Pancreas (tissue), 10 donors: ENCODE results near the gene KCNK10. TPM values are rescaled to one million over a fixed set of nuclear protein-coding genes. Genes with fewer than 3 reads are reported as not detected.

Source experiments
- ATAC-seq, 4 donors: fragments of 200-7000 bp; cut with Tn5 transposase; one replicate each; pipeline versions ENCODE4 v1.8.0 to v1.9.1; 2020; ENCODE audit warnings: mild to moderate bottlenecking in 4 of 4, moderate library complexity in 4 of 4
- DNase-seq, 6 donors: peaks; one replicate each; pipeline ENCODE4 v3.0.0-alpha.2; 2020
- FAIRE-seq: peaks from 2 replicates; lab custom pipeline; 2012; peaks lifted over from hg19 to GRCh38; lab: Jason Lieb, UNC
- H3K27ac ChIP-seq, 4 donors: fragments of 200-600 bp; sonication (generic); 1 replicate in 3 of 4; 2 replicates in 1 of 4; pipeline versions ENCODE4 v1.5.0 to v1.8.0; 2020
- H3K27me3 ChIP-seq, 4 donors: fragments of 200-600 bp; one replicate each; pipeline ENCODE4 v1.8.0; 2021
- H3K36me3 ChIP-seq, 3 donors: fragments of 200-600 bp; sonication (generic) in 1 of 3; one replicate each; pipeline versions ENCODE4 v1.5.0 to v1.8.0; 2020 to 2021
- H3K4me1 ChIP-seq, 3 donors: fragments of 200-600 bp; one replicate each; pipeline ENCODE4 v1.8.0; 2021
- H3K4me3 ChIP-seq, 4 donors: fragments of 200-600 bp; sonication (generic) in 2 of 4; one replicate each; pipeline versions ENCODE4 v1.5.0 to v1.8.0; 2020 to 2021
- H3K9me3 ChIP-seq, 4 donors: fragments of 200-600 bp; one replicate each; pipeline ENCODE4 v1.8.0; 2021
- CTCF ChIP-seq, 4 donors: fragments of 200-600 bp; sonication (generic) in 3 of 4; IDR thresholded peaks; one replicate each; pipeline versions ENCODE4 v1.5.0 to v1.8.0; 2021; ENCODE audit warnings: antibody characterized with exemption in 4 of 4
- WGBS, 2 donors: extraction: QIAGEN DNeasy Blood & Tissue Kit; methylation state at CpG; one replicate each; pipeline ENCODE4 v1.1.7; 2013; 5-methylcytosine and 5-hydroxymethylcytosine counted together
- intact Hi-C, 3 donors: fragments of 100-400 bp; cut with DNase I; formaldehyde crosslinking; loops; one replicate each; pipeline versions ENCODE4 v1.11.1 to v1.14.2; 2022
- polyA plus RNA-seq, 2 donors: library from polyadenylated mRNA; stranded (reverse); fragments of 200-250 nt; gene quantifications; one replicate each; pipeline ENCODE4 v1.2.3, GENCODE V29; 2013
- total RNA-seq, 6 donors: library from RNA; stranded (reverse); fragmentation: NEBNext Ultra II Directional in 4 of 6; extraction: Animal tissue kit (Norgen Biotek cat#: 25700) in 4 of 6; gene quantifications; one replicate each; pipeline versions ENCODE4 v1.2.1 to v1.2.4, GENCODE V29; 2021 to 2023
- donor health status: healthy with polysubstance abuse.
- donor health status: DM: no; HTN: no; CAD: no; lungs with moderate emphysema.
- donor health status: DM: no; HTN: no; CAD: no.
- donor health status: control.
- donor health status: control.
- donor health status: Bipolar disorder and iron deficiency.
- donor health status: DM: yes; HTN: yes; CAD: no.
- donor health status: DM: no; HTN: no; CAD: no.
- donor health status: DM: no; HTN: no; CAD: no.
- donor health status: DM: yes; HTN: yes; CAD: no.

KCNK10 gene
- total and polyA plus RNA-seq, 8 donors: 0.42 to 2.3 (median 1.1) TPM

GRCh38 chr14:88184956-88185355 lies 138.1 kb downstream of the KCNK10 start:
- no peak for ATAC-seq
- peaks cover 4 to 7% (median 6%) of the 10 kb centered on the region in 3 donors for H3K4me1 ChIP-seq
- no peak overlapping the region for H3K27ac ChIP-seq
- no peak for TF ChIP-seq CTCF (IDR thresholded peaks at IDR 0.05)
- no peaks in the 10 kb centered on the region for H3K36me3 ChIP-seq
- H3K27me3 ChIP-seq: no peaks in the 10 kb centered on the region
- DNase-seq: no peak
- no peak overlapping the region for H3K4me3 ChIP-seq
- WGBS, 2 donors: 86 to 91% methylated on average over 8 of the region's 8 CpGs
- no peak for FAIRE-seq
- H3K9me3 ChIP-seq: no peaks in the 10 kb centered on the region
- intact Hi-C loops: no loop called here

- H3K9me3 ChIP-seq: no peaks in the 10 kb centered on the region
- H3K4me1 ChIP-seq: no peaks in the 10 kb centered on the region
- ATAC-seq (no peak), FAIRE-seq (no peak), DNase-seq (no peak)
- H3K27me3 ChIP-seq: no peaks in the 10 kb centered on the region
- no peak for TF ChIP-seq CTCF (IDR thresholded peaks at IDR 0.05)
- no peaks in the 10 kb centered on the region for H3K36me3 ChIP-seq
- H3K4me3 ChIP-seq: no peak overlapping the region
- H3K27ac ChIP-seq: no peak overlapping the region
- 47 to 67% methylated on average over 5 of the region's 5 CpGs for WGBS, 2 donors
- intact Hi-C loops: no loop called here
Measured at GRCh38 chr14:88181072-88181471, 142.0 kb downstream of the KCNK10 start.

GRCh38 chr14:88179716-88180115 lies 143.4 kb downstream of the KCNK10 start:
- no peak for TF ChIP-seq CTCF (IDR thresholded peaks at IDR 0.05)
- Histone ChIP-seq H3K27ac (no peak overlapping the region), H3K9me3 (no peaks in the 10 kb centered on the region), H3K27me3 (no peaks in the 10 kb centered on the region), H3K4me3 (no peak overlapping the region), H3K4me1 (no peaks in the 10 kb centered on the region), H3K36me3 (no peaks in the 10 kb centered on the region)
- no peak for FAIRE-seq
- DNase-seq: no peak
- intact Hi-C loops: no loop called here
- no peak for ATAC-seq
- 83 to 89% methylated on average over 6 of the region's 6 CpGs for WGBS, 2 donors

GRCh38 chr14:88170333-88170732 lies 152.7 kb downstream of the KCNK10 start:
- H3K27ac ChIP-seq: no peak overlapping the region
- ATAC-seq (no peak), DNase-seq (no peak), FAIRE-seq (no peak)
- H3K4me3 ChIP-seq: no peak overlapping the region
- intact Hi-C loops: no loop called here
- no peaks in the 10 kb centered on the region for H3K4me1 ChIP-seq
- no peaks in the 10 kb centered on the region for H3K36me3 ChIP-seq
- no peak for TF ChIP-seq CTCF (IDR thresholded peaks at IDR 0.05)
- no peaks in the 10 kb centered on the region for H3K9me3 ChIP-seq
- H3K27me3 ChIP-seq: no peaks in the 10 kb centered on the region

GRCh38 chr14:88168498-88169165 lies 154.4 kb downstream of the KCNK10 start:
- no peak overlapping the region for H3K4me3 ChIP-seq
- ATAC-seq (peak; percentile 69 to 95 (median 90)), DNase-seq (peak in 3 of 6 donors; percentile 11 to 54 (median 31)), FAIRE-seq (no peak)
- peak; percentile 46 to 65 (median 53) for TF ChIP-seq CTCF (IDR thresholded peaks at IDR 0.05)
- H3K36me3 ChIP-seq: no peaks in the 10 kb centered on the region
- intact Hi-C loops: loop anchor here in 2 of 3 donors (10.0 kb wide), 2 partner anchors 154 to 224 kb away; no protein-coding TSS in a partner anchor
- no peaks in the 10 kb centered on the region for H3K27me3 ChIP-seq
- H3K27ac ChIP-seq: no peak overlapping the region
- H3K4me1 ChIP-seq: no peaks in the 10 kb centered on the region
- H3K9me3 ChIP-seq: no peaks in the 10 kb centered on the region
- WGBS, 2 donors: 38 to 51% methylated on average over 3 of the region's 3 CpGs
